ENCODE measurements around the gene PRSS2.

The PRSS2 gene

DNA sequence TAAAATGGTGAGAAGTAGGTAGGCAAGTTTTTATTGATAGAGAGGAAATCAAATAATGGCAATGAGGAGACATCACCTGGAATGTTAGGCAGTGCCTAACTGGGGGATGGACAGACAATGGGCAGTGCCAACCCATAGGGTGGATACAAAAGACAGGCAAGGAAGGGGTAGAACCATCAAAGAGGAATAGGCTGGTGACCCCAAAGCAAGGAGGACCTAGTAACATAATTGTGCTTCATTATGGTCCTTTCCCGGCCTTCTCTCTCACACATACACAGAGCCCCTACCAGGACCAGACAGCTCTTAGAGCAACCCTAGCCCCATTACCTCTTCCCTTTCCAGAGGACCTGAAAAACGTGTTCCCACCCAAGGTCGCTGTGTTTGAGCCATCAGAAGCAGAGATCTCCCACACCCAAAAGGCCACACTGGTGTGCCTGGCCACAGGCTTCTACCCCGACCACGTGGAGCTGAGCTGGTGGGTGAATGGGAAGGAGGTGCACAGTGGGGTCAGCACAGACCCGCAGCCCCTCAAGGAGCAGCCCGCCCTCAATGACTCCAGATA lies 30.0 kb downstream of the PRSS2 start:
- DNase-seq (ENCODE audit: low read depth in 1 of 2, low spot score in 1 of 2): no peak

DNA sequence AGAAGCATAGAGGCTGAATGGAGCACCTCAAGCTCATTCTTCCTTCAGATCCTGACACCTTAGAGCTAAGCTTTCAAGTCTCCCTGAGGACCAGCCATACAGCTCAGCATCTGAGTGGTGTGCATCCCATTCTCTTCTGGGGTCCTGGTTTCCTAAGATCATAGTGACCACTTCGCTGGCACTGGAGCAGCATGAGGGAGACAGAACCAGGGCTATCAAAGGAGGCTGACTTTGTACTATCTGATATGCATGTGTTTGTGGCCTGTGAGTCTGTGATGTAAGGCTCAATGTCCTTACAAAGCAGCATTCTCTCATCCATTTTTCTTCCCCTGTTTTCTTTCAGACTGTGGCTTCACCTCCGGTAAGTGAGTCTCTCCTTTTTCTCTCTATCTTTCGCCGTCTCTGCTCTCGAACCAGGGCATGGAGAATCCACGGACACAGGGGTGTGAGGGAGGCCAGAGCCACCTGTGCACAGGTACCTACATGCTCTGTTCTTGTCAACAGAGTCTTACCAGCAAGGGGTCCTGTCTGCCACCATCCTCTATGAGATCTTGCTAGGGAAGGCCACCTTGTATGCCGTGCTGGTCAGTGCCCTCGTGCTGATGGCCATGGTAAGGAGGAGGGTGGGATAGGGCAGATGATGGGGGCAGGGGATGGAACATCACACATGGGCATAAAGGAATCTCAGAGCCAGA lies 31.0 kb downstream of the PRSS2 start:
- DNase-seq (ENCODE audit: low read depth in 1 of 2, low spot score in 1 of 2): no peak

DNA sequence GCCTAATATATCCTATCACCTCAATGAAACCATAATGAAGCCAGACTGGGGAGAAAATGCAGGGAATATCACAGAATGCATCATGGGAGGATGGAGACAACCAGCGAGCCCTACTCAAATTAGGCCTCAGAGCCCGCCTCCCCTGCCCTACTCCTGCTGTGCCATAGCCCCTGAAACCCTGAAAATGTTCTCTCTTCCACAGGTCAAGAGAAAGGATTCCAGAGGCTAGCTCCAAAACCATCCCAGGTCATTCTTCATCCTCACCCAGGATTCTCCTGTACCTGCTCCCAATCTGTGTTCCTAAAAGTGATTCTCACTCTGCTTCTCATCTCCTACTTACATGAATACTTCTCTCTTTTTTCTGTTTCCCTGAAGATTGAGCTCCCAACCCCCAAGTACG lies 31.5 kb downstream of the PRSS2 start:
- no peak for DNase-seq (ENCODE audit: low read depth in 1 of 2, low spot score in 1 of 2)

DNA sequence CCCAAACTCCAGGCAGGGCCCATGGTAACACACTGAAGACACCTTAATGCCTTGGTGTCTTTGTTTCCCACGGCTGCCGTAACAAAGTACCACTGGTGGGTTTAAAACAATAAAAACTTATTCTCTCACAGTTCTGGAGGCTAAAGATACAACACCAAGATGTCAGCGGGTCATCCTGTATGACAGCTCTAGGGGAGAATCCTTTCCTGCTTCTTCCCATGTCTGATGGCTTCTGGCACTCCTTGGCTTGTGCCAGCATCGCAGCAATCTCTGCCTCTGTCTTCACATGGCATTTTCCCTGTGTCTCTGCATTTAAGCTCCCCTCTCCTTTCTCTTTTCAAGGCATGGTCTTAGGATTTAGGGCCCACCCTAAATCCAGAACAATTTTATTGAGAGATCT lies 33.1 kb downstream of the PRSS2 start:
- DNase-seq (ENCODE audit: low read depth in 1 of 2, low spot score in 1 of 2): no peak

DNA sequence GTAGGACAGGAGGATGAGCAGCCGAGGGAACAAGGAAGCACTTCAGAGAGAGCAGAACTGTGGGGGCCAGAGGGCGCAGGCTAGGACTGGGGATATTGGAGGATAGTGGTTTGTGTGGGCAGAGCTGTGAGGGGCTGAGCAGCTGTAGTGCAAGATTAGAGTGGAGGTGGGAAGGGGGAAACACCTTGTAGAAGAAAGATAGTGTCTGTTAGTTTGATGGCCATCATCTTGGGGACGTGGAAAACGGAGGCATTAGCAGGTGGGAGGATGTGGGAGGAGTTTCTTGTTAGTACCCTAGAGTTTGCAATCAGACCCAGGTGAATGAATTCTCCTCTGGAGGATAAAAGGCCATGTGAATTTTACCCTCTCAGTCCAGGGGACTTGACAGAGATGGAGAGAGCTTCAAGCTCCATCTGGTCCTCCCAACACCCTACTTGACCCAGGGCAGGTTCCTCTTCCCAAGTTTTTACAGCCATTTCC lies 34.0 kb downstream of the PRSS2 start:
- no peak for DNase-seq (ENCODE audit: low read depth in 1 of 2, low spot score in 1 of 2)

DNA sequence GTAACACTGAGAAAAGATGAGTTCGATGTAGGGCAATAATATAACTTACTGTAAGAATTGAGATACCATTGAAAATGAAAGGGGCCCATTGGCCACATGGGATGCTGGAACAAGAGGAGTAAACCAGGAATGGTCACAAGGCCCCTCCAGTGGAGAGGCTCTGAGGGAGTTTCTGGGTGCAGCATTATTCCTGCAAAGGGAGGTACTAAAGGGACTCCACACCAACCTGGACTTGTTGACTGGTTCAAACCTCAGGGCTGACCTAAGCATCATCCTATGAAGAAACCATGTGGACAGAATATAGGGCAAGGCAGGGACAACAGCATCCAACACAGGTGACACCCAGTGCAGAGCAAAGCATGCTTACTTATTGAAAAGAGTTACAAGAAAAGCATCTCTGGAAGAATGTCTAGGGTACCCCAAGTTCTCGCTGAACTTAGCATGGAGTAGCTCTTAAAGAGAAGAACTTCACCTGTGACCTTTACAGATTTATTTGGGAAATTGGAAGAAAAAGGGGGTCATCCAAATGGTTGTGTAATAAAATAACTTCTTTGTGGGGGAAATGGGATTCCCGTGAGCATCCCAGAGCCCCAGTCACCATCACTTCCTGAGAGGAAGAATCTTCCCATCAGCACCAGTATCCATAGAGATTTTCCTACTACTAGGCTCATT lies 34.7 kb downstream of the PRSS2 start:
- DNase-seq (ENCODE audit: low read depth in 1 of 2, low spot score in 1 of 2): no peak

DNA sequence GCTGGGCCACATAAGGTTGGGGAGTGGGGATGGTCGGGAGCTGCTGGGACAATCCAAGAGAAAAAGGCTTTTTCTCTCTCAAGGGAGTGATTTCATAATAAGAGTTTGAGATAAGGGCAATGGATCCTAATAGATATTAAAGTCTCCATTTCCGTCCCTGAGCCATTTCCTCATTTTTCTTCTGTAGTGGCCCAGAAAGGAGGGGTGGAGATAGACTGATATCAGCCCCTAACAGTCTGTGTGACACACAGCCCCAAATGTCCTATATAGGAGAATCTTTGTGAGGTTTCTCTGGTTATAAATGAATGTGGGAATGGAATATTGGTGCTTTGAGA lies 35.2 kb downstream of the PRSS2 start:
- no peak for DNase-seq (ENCODE audit: low read depth in 1 of 2, low spot score in 1 of 2)

DNA sequence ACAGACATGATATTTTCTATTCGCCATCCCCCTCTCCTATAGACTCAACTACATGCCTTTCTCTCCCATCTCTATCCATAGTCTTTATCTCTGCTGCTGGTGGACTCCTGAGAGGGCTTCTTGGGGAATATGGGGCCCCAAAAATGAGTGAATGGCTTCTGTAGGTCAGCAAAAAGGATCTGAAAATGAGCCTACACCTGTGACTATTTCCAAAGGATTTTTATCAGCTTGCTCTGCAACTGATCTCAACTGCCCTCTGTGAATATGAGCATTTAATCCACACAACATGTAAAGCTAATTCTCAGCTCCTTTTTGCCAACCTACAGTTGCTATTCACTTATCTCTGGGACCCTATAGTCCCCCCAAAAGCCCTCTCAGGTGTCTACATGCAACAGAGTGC lies 36.2 kb downstream of the PRSS2 start:
- DNase-seq (ENCODE audit: low read depth in 1 of 2, low spot score in 1 of 2): no peak

DNA sequence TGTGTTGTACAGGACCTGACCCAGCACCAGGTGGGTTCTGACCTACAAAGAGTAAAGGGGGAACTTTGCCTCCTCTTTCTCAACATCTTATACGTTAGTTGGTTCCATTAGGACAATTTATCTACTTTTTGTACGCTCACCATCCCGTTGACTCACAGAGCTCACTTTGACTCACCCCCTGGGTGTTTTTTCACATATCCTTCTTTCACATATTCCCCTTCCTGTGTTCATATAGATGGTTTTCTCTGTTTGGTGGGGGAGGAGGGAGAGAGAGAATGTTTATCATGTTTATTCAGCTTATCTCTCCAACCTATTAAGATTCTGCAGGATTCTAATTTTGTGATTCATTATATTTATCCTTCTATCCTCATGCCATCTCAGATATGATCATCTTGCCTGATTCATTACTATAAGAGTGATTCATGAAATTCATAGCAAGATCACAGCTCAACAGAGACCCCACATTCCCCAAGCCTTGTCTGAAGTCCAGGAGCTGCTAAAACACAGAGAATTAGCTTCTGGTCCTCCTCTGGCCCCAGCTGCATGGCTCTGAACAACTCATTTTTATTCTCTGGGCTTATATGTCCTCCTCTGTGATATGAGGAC lies 37.2 kb downstream of the PRSS2 start:
- DNase-seq (ENCODE audit: low read depth in 1 of 2, low spot score in 1 of 2): no peak

DNA sequence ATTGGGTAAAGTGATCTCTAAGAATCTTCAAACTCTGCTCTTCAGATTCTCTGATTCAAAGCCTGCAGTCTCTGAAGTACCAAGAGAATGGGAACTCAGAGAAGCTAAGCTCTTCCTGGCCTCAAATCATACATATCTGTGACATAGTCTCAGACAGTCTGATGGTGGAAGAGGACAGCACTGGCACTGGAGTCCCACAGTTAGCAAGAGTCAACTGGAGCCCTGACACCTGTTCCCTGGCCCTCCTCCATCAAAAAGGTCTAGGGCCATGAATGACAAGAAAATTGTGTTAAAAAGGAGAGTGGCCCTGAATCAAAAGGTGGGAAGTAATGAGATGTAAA lies 37.7 kb downstream of the PRSS2 start:
- no peak for DNase-seq (ENCODE audit: low read depth in 1 of 2, low spot score in 1 of 2)

DNA sequence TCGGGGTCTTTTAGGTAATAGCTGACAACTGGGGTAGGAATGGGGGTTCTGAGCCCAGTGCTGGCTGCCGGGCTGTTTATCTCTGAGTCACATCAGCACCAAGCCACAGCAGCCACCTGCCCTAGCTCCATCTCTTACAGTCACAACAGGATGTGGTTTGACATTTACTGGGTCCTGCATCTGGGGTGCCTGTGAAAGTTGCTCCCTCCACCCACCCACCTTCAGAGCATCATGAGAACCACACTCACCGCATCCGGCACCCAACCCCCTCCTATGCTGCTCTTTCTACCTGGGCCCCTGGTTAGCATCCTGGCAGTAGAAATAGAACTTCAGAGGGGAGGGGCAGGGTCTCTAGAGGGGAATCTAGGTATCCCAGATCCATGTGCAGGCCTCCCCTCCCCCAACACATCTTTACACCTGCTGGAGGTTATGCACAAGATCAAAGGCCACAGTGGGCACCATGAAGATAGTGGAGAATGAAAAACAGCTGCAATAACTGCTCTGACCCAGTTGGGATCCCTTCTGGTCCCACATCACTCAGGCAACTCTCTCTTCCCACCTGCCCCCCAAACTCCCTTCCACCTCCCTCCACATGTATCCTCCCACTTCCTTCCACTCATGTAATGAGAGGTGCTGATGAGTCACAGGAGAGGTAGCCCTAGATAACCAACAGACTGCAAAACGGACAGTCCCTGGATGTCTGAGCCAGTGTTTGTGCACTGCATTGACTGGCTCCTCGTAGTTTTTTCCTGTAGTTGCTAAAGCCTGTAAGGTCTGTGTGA lies 38.2 kb downstream of the PRSS2 start:
- peak; percentile 80 to 88 for DNase-seq (ENCODE audit: low read depth in 1 of 2, low spot score in 1 of 2)

DNA sequence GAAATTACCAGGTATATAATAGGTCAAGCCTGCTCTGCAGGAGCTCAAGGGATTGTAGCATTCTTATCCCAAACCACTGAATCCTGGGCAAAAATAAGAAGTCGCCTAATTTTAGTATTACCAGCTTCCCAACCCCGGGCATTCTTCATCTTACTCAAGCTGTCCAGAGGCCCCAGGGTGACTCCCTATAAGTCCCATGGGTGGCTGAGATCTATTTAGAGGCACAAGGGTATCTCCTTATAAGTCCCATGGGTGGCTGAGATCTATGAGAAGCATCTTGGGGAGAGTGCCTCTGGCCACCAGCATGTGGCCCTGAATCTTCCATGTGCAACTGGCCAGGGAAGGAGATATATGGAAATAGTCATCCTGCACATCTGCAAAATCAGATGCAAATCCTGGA lies 38.9 kb downstream of the PRSS2 start:
- no peak for DNase-seq (ENCODE audit: low read depth in 1 of 2, low spot score in 1 of 2)

DNA sequence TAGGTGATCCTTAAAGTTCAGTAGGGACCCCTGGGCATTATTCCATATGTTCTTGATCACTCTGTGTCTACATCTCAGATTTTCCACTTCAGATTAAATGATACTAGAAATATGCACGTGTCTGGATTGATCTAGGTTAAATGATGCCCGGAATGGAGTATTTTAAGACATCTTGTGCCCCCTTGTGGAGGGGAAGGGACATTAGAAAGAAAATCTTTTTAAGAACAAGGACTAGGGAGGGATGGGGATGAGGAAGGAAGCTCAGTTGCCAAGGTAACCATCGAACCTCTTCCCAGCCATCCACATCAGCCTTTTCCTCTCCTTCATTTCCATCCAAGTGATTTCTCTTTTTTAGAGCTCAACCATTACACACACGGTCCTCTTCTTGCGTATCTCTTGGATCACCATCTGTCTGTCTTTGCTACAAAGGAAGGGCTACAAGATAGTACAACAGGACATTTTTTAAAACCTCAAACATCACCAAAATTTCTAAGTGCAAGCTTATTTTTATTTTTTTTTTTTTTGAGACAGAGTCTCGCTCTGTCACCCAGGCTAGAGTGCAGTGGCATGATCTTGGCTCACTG lies 40.5 kb downstream of the PRSS2 start:
- DNase-seq (ENCODE audit: low read depth in 1 of 2, low spot score in 1 of 2): no peak

DNA sequence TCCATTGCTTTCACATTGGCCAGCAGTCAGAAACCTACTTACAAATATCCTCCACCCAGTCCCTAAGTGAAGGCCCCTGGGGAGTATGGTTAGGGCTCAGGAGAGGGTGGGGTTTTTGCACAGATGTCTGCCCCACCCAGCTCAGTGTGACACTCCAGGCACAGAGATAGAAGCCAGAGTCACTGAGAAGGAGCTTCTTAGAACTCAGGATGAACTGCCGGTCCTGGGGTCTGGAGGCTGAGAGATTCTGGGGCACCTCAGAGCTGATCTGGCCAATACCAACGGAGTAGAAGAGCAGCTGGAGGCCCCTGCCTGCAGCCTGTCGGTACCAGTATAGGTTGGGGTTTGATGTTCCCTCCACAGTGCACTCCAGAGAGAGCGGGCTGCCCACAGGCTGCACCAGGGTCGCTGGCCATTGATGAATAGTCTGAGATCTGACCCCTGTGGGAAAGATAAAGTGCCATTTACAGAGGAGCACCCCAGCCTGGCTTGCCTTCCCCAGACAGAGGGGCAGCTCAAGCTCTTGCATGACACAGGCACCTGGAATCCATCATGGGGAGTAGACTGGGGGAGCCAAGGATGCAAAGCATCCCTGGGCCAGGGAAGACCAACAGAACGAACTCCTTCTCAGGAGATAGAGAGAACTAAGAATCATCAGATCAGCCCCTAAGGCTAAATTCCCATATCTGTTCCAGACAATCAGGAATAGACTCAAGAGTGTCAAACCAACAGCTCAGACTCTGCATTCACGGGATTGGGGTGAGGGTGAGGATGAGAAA lies 41.9 kb downstream of the PRSS2 start:
- no peak for DNase-seq (ENCODE audit: low read depth in 1 of 2, low spot score in 1 of 2)

DNA sequence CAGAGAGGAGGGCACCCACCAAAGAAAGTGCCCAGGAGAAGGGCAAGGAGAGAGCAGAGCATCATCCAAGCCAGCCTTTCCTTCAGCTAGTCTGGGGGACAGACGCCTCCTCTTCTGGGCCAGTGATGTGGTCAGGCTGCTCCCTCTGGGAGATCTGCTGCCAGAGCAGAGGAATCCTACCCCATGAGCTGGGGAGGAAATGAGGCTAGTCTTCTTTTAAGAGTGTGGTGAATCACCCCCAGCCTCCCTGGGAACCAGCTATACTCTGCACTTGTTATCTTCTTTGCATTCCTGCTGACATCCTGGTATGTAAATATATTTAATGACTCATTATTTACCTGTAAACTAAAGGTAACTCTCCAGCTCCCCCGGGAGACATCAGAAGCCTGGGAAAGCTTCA lies 42.5 kb downstream of the PRSS2 start:
- DNase-seq (ENCODE audit: low read depth in 1 of 2, low spot score in 1 of 2): no peak

DNA sequence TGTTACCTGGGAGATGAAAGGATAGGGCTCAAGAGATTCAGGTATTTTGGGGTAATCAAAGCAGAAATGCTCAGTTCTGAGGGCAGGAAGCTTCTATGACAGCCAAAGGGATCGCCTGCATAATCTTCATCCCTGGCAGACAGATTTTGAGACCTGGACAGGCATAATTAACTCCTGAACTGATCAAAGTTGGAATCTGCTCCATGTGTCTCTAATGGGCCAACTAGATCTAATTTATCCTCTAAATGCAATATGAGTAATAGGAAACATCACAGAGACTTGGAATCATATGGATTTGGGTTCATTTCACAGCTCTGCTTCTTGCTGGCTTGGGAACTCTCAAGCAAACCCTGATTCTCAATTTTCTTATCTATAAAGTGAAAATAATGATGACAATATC lies 42.9 kb downstream of the PRSS2 start:
- no peak for DNase-seq (ENCODE audit: low read depth in 1 of 2, low spot score in 1 of 2)

DNA sequence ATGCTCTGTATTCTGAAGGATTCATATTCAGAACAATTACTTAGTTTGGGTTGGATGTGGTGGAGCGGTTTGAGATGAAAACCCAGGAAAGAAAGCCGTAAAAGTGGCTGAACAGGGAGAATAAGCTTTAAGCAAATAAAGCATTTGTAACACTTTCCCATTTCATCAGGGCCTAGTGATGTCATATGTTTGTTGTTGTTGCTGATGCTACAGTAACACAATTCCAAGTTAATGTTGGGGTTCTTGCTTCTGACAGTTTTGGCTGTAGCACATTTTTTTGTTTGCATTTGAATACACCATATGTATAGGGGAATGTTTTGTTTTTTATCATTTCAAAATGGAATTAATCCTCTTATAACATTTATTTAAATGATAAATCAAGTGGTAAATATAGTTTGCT lies 43.7 kb downstream of the PRSS2 start:
- no peak for DNase-seq (ENCODE audit: low read depth in 1 of 2, low spot score in 1 of 2)

DNA sequence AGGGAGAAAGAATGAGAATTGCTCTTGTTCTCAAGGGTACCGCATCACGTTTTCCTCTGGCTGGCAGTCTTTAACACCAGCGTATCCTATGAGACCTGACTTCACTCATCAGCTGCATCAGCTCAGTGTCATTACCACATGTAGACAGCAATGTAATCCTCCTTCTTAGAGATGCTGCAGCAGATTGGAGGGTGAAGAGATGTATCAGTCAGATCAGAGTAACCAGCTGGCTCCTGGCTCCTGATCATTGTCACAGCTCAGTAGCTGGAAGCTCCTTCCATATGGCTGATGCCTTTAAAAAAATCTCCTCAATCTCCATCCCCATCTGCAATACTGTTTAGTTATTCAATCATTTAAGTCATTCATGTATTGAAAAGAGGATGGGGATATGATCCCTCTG lies 44.4 kb downstream of the PRSS2 start:
- DNase-seq (ENCODE audit: low read depth in 1 of 2, low spot score in 1 of 2): no peak

DNA sequence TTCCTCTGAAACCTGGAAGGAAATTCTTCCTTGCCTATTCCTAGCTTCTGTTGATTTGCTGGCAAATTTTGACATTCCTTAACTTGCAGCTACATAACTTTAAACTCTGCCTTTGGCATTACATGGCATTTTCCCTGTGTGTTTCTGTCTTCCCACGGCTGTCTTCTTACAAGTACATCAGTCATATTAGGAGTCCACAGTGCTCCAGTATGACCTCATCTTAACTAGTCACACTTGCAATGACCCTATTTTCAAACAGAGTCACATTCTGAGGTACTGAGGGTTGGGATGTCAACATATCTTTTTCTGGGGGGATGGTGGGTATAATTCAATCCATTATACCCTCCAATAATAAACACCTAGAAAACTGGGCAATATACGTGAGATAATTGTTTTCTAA lies 46.7 kb downstream of the PRSS2 start:
- DNase-seq (ENCODE audit: low read depth in 1 of 2, low spot score in 1 of 2): no peak

DNA sequence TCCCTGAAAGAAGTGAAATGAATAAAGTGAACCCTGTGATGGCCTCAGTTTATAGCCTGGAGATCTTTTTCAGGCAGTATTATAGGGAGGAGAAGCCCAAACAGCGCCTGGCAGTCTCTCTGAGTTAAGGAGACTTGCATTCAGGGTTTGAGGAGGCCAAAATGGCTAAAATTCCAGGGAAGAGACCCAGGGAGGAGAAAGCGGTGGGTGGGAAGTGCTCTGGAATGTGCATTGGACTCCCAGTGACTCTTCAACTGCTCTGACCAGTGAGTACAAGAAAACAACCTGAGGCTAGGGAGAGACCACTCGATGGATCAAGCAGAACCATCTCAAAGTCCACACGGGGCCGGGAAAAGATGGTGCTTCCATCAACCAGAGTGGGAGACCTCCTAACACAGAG lies 48.8 kb downstream of the PRSS2 start:
- no peak for DNase-seq (ENCODE audit: low read depth in 1 of 2, low spot score in 1 of 2)

DNA sequence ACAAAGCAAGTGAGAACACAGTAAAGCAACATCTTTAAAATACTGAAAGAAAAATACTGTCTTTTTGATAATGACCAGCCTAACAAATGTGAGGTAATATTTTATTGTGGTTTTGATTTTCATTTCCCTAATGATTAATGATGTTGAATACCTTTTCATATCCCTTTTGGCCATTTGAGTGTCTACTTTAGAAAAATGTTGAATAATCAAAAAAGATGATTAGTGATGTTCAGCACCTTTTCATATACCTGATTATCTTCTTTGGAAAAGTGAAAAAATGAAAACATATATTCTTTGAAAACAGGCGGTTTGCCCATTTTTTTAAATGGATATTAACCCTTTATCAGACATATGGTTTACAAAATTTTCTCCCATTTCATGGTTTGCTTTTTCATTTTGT lies 51.9 kb downstream of the PRSS2 start:
- DNase-seq (ENCODE audit: low read depth in 1 of 2, low spot score in 1 of 2): no peak

All from stimulated activated CD4-positive, alpha-beta T cell treated with anti-CD3 and anti-CD28 coated beads, Interleukin-15, amount 100 ng/mL, for 1 hour (primary cell).